DOHH2 (cell line): ENCODE measurements around the gene IFI35.

Experiments
- H3F3A ChIP-seq: fragments of 200-600 bp; sonication (generic), shearing (Covaris generic); 2 replicates; pipeline ENCODE4 v1.6.0; 2016; ENCODE audit warnings: antibody characterized with exemption, mild to moderate bottlenecking; ENCODE audit not compliant: control insufficient read depth, insufficient read depth
- H3K27ac ChIP-seq: fragments of 200-600 bp; sonication (generic); 2 replicates; pipeline ENCODE4 v1.5.1; 2014; ENCODE audit warnings: low read depth, mild to moderate bottlenecking, low read length, moderate library complexity
- H3K27me3 ChIP-seq: fragments of 200-600 bp; sonication (generic); 2 replicates; pipeline ENCODE4 v1.6.1; 2014; ENCODE audit warnings: mild to moderate bottlenecking, low read length, mixed read lengths; ENCODE audit not compliant: control insufficient read depth
- H3K36me3 ChIP-seq: fragments of 200-600 bp; sonication (generic); 2 replicates; pipeline ENCODE4 v1.6.1; 2014; ENCODE audit warnings: mild to moderate bottlenecking, low read length, moderate library complexity, mixed read lengths; ENCODE audit not compliant: control insufficient read depth
- H3K4me1 ChIP-seq: fragments of 200-600 bp; sonication (generic); 2 replicates; pipeline ENCODE4 v1.6.1; 2014; ENCODE audit warnings: mild to moderate bottlenecking, low read length, mixed read lengths; ENCODE audit not compliant: control insufficient read depth
- H3K4me2 ChIP-seq: fragments of 200-600 bp; sonication (generic); 2 replicates; pipeline ENCODE4 v1.6.0; 2014; ENCODE audit warnings: mild to moderate bottlenecking, low read length, moderate library complexity
- H3K4me3 ChIP-seq: fragments of 200-600 bp; sonication (generic); 2 replicates; pipeline ENCODE4 v1.5.1; 2014; ENCODE audit warnings: mild to moderate bottlenecking, low read length, mixed read lengths
- H3K79me2 ChIP-seq: fragments of 200-600 bp; sonication (generic); 2 replicates; pipeline ENCODE4 v1.6.1; 2014; ENCODE audit warnings: mild to moderate bottlenecking, low read length, mixed read lengths; ENCODE audit not compliant: control insufficient read depth
- H3K9me2 ChIP-seq: fragments of 200-600 bp; sonication (generic); replicated peaks from 2 replicates; pipeline ENCODE4 v1.6.1; 2014; ENCODE audit warnings: mild to moderate bottlenecking, low read length, mixed read lengths; ENCODE audit not compliant: control insufficient read depth
- H3K9me3 ChIP-seq: fragments of 200-600 bp; sonication (generic); 2 replicates; pipeline ENCODE4 v1.6.1; 2014; ENCODE audit warnings: antibody characterized with exemption, low read length, mixed read lengths; ENCODE audit not compliant: control insufficient read depth, insufficient read depth
- H4K20me1 ChIP-seq: fragments of 200-600 bp; sonication (generic); 2 replicates; pipeline ENCODE4 v1.6.0; 2014; ENCODE audit warnings: low read depth, mild to moderate bottlenecking, antibody characterized with exemption, low read length, moderate library complexity; ENCODE audit not compliant: control insufficient read depth, insufficient read depth
- CTCF ChIP-seq: fragments of 200-600 bp; sonication (generic); IDR thresholded peaks from one replicate; pipeline ENCODE4 v1.5.1; 2014; ENCODE audit warnings: antibody characterized with exemption, mild to moderate bottlenecking, low read depth, low read length; ENCODE audit not compliant: poor library complexity, severe bottlenecking
- EZH2phosphoT487 ChIP-seq: fragments of 200-600 bp; sonication (generic); IDR thresholded peaks from 2 replicates; pipeline ENCODE4 v1.6.1; 2017; ENCODE audit warnings: borderline replicate concordance, mild to moderate bottlenecking, antibody characterized with exemption, low read length, moderate library complexity, mixed read lengths

The IFI35 gene

GRCh38 chr17:43013296-43013695, 6.7 kb downstream of the IFI35 start:
- Histone ChIP-seq H3K4me3 (no peak overlapping the region), H3K27me3 (no peaks in the 10 kb centered on the region), H3K27ac (no peak overlapping the region), H3K9me2 (no peaks in the 10 kb centered on the region), H3K36me3 (no peaks in the 10 kb centered on the region), H3K4me1 (no peaks in the 10 kb centered on the region), H3K4me2 (no peak overlapping the region), H3F3A (no peaks in the 10 kb centered on the region), H3K9me3 (no peaks in the 10 kb centered on the region), H4K20me1 (no peaks in the 10 kb centered on the region), H3K79me2 (no peaks in the 10 kb centered on the region)
- TF ChIP-seq CTCF (no peak), EZH2phosphoT487 (no peak)

- no peaks in the 10 kb centered on the region for H3K79me2 ChIP-seq
- H3K27ac ChIP-seq: no peak overlapping the region
- TF ChIP-seq EZH2phosphoT487 (no peak), CTCF (no peak)
- H3K9me2 ChIP-seq: no peaks in the 10 kb centered on the region
- H3K27me3 ChIP-seq: no peaks in the 10 kb centered on the region
- H3K36me3 ChIP-seq: no peaks in the 10 kb centered on the region
- H3K4me3 ChIP-seq: no peak overlapping the region
- no peaks in the 10 kb centered on the region for H3K4me1 ChIP-seq
- H4K20me1 ChIP-seq: no peaks in the 10 kb centered on the region
- H3K9me3 ChIP-seq: no peaks in the 10 kb centered on the region
- no peak overlapping the region for H3K4me2 ChIP-seq
- no peaks in the 10 kb centered on the region; the same call in 1 of the 2 replicates for H3F3A ChIP-seq
These were observed 7.5 kb downstream of the IFI35 start for GRCh38 chr17:43014020-43014648.

- Histone ChIP-seq H3K4me1 (no peaks in the 10 kb centered on the region), H3K4me3 (no peak overlapping the region), H3K4me2 (no peak overlapping the region), H4K20me1 (no peaks in the 10 kb centered on the region), H3K79me2 (no peaks in the 10 kb centered on the region), H3F3A (no peaks in the 10 kb centered on the region; the same call in 1 of the 2 replicates), H3K27ac (no peak overlapping the region), H3K27me3 (no peaks in the 10 kb centered on the region), H3K9me2 (no peaks in the 10 kb centered on the region), H3K36me3 (no peaks in the 10 kb centered on the region), H3K9me3 (no peaks in the 10 kb centered on the region)
- TF ChIP-seq CTCF (no peak), EZH2phosphoT487 (no peak)
These were observed 8.3 kb downstream of the IFI35 start for GRCh38 chr17:43014649-43015542.
